Activated CD8-positive, alpha-beta memory T cell treated with anti-CD3 and anti-CD28 coated beads, Interleukin-2, amount 50 U/mL, for 4 hours (primary cell): ENCODE measurements around the gene C10orf67.
"Not testable (repeated sequence)": the region's sequence is repeated elsewhere in the genome, so short reads cannot be mapped to it uniquely, and the experiment has no call there.

ENCODE experiments used
- DNase-seq: peaks from one replicate; pipeline ENCODE4 v3.0.0-alpha.2; 2020

C10orf67 gene

GRCh38 chr10:23362069-23362830 lies 17.7 kb upstream of the C10orf67 start:
- no peak for DNase-seq

- no peak for DNase-seq
These were observed 17.1 kb upstream of the C10orf67 start for GRCh38 chr10:23361665-23362064.

GRCh38 chr10:23359692-23360380 lies 15.2 kb upstream of the C10orf67 start:
- no peak for DNase-seq

- no peak for DNase-seq
These were observed 13.8 kb upstream of the C10orf67 start for GRCh38 chr10:23358357-23358756.

- no peak for DNase-seq
These were observed 10.2 kb upstream of the C10orf67 start for GRCh38 chr10:23354630-23355279.

- no peak for DNase-seq
These were observed 7.4 kb upstream of the C10orf67 start for GRCh38 chr10:23351926-23352519.

GRCh38 chr10:23350706-23351105 lies 6.1 kb upstream of the C10orf67 start:
- DNase-seq: not testable (repeated sequence)

- DNase-seq: no peak
These were observed 1.3 kb upstream of the C10orf67 start for GRCh38 chr10:23345861-23346260.

- peak; percentile 58 for DNase-seq
These were observed 881 bp downstream of the C10orf67 start for GRCh38 chr10:23343591-23344240.

GRCh38 chr10:23342213-23342884 lies 2.2 kb downstream of the C10orf67 start:
- no peak for DNase-seq

- DNase-seq: no peak
These were observed 3.6 kb downstream of the C10orf67 start for GRCh38 chr10:23341004-23341403.

GRCh38 chr10:23340354-23340753 lies 4.2 kb downstream of the C10orf67 start:
- DNase-seq: no peak

GRCh38 chr10:23338886-23339285 lies 5.7 kb downstream of the C10orf67 start:
- DNase-seq: no peak

- DNase-seq: no peak
These were observed 6.3 kb downstream of the C10orf67 start for GRCh38 chr10:23338155-23338828.

GRCh38 chr10:23337616-23338015 lies 7.0 kb downstream of the C10orf67 start:
- no peak for DNase-seq

- no peak for DNase-seq
These were observed 12.9 kb downstream of the C10orf67 start for GRCh38 chr10:23331567-23332301.

GRCh38 chr10:23330948-23331347 lies 13.6 kb downstream of the C10orf67 start:
- DNase-seq: no peak

GRCh38 chr10:23326544-23327307 lies 17.9 kb downstream of the C10orf67 start:
- no peak for DNase-seq

- DNase-seq: no peak
These were observed 19.5 kb downstream of the C10orf67 start for GRCh38 chr10:23325132-23325531.

GRCh38 chr10:23324351-23324750 lies 20.2 kb downstream of the C10orf67 start:
- DNase-seq: no peak
